ENCODE data around the gene RSPH3.

DNA sequence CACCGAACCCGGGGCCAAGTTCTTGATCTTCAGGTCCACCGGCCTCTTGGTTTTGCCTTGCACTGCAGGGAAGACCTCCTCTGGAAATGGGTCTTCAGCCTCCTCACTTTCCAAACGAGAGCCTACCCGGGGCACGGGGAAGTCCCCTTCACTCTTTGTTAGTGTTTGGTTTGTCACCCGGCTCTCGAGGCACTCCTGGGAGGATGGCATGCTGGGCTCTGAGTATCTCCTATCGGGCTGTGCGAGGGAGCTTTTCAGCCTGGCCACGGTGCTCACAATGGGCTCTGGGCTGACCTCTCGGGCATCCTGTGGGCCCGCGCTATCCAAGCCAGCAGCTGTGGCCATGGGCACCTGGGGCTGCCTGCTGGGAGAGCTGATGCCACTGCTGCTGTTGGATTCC is 36.7 kb upstream of the RSPH3 start:
- TF ChIP-seq, protein P1, sequence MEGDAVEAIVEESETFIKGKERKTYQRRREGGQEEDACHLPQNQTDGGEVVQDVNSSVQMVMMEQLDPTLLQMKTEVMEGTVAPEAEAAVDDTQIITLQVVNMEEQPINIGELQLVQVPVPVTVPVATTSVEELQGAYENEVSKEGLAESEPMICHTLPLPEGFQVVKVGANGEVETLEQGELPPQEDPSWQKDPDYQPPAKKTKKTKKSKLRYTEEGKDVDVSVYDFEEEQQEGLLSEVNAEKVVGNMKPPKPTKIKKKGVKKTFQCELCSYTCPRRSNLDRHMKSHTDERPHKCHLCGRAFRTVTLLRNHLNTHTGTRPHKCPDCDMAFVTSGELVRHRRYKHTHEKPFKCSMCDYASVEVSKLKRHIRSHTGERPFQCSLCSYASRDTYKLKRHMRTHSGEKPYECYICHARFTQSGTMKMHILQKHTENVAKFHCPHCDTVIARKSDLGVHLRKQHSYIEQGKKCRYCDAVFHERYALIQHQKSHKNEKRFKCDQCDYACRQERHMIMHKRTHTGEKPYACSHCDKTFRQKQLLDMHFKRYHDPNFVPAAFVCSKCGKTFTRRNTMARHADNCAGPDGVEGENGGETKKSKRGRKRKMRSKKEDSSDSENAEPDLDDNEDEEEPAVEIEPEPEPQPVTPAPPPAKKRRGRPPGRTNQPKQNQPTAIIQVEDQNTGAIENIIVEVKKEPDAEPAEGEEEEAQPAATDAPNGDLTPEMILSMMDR (optimal IDR thresholded peaks at IDR 0.05 in 1 of 3, IDR thresholded peaks at IDR 0.05 in 1 of 3, conservative IDR thresholded peaks at IDR 0.05 in 1 of 3; ENCODE audit: extremely low read depth in 1 of 3, insufficient read depth in 2 of 3, low read length in 3 of 3), result no peak
- no peak for TF ChIP-seq EZH2 (IDR thresholded peaks at IDR 0.05; ENCODE audit: low read length)

Measured in keratinocyte (primary cell).